Raji (cell line): ENCODE data around the gene THSD7B.

Source experiments
- POLR2A ChIP-seq: IDR thresholded peaks from 2 replicates; pipeline ENCODE4 v1.6.1; 2011; ENCODE audit warnings: low read depth, low read length, control low read depth; ENCODE audit not compliant: insufficient read depth

The THSD7B gene

GRCh38 chr2:137138263-137138662 is 372.9 kb downstream of the THSD7B start:
- no peak for TF ChIP-seq POLR2A

GRCh38 chr2:137151731-137152130 is 386.4 kb downstream of the THSD7B start:
- TF ChIP-seq POLR2A, result no peak

GRCh38 chr2:137154946-137155345 is 389.6 kb downstream of the THSD7B start:
- TF ChIP-seq POLR2A, result no peak

- no peak for TF ChIP-seq POLR2A
Observed at GRCh38 chr2:137155356-137156104, 390.2 kb downstream of the THSD7B start.

- no peak for TF ChIP-seq POLR2A
Observed at GRCh38 chr2:137156221-137156844, 391.0 kb downstream of the THSD7B start.

- no peak for TF ChIP-seq POLR2A
Observed at GRCh38 chr2:137157851-137158250, 392.5 kb downstream of the THSD7B start.

GRCh38 chr2:137161250-137161649 is 395.9 kb downstream of the THSD7B start:
- no peak for TF ChIP-seq POLR2A

GRCh38 chr2:137165968-137166367 is 400.6 kb downstream of the THSD7B start:
- no peak for TF ChIP-seq POLR2A

- TF ChIP-seq POLR2A, result no peak
Observed at GRCh38 chr2:137167651-137168050, 402.3 kb downstream of the THSD7B start.

GRCh38 chr2:137168552-137168951 is 403.2 kb downstream of the THSD7B start:
- TF ChIP-seq POLR2A, result no peak

GRCh38 chr2:137172162-137172561 is 406.8 kb downstream of the THSD7B start:
- no peak for TF ChIP-seq POLR2A

- TF ChIP-seq POLR2A, result no peak
Observed at GRCh38 chr2:137173463-137173862, 408.1 kb downstream of the THSD7B start.

GRCh38 chr2:137175246-137175645 is 409.9 kb downstream of the THSD7B start:
- TF ChIP-seq POLR2A, result no peak

GRCh38 chr2:137178951-137179377 is 413.6 kb downstream of the THSD7B start:
- no peak for TF ChIP-seq POLR2A

GRCh38 chr2:137179542-137179941 is 414.2 kb downstream of the THSD7B start:
- no peak for TF ChIP-seq POLR2A

GRCh38 chr2:137180012-137180411 is 414.7 kb downstream of the THSD7B start:
- no peak for TF ChIP-seq POLR2A
